ENCODE measurements around the gene BMAL1. TPM values are rescaled to one million over a fixed set of nuclear protein-coding genes. Genes with fewer than 3 reads are reported as not detected.

BMAL1 gene
- polyA plus RNA-seq, 1 donor (not counting 4 experiments of a cell fraction or from before 2014, with no cell fraction given): 27.5 TPM

DNA sequence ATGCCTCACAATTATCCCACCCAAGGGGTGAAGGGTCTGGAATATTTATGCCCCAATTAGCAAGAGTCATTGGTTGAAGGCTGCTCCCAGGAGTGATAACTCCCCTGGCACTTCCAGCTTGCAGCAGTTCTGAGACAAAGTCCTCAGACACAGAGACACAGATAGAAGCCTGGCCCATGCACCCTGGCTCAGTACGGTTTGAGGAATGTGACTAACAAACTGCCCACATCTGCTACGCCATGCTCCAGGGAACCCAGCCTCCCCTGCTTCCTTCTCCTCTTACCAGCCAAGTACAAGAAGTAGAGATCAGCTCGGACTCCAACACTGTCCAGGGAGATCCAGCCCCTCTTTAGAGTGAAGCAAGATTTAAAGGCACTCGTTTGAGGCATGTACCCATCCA, 48.5 kb upstream of the BMAL1 start:
- no peak overlapping the region for H3K4me3 ChIP-seq (ENCODE audit: control insufficient read depth in 2 of 3, extremely low read depth in 1 of 3, insufficient read depth in 2 of 3, low read depth in 1 of 3, low read length in 3 of 3)
- no peaks in the 10 kb centered on the region for H3K9me3 ChIP-seq (ENCODE audit: control insufficient read depth, low read depth, low read length)
- no peak for TF ChIP-seq EZH2 (IDR thresholded peaks at IDR 0.05; ENCODE audit: low read length)
- TF ChIP-seq, protein P1, sequence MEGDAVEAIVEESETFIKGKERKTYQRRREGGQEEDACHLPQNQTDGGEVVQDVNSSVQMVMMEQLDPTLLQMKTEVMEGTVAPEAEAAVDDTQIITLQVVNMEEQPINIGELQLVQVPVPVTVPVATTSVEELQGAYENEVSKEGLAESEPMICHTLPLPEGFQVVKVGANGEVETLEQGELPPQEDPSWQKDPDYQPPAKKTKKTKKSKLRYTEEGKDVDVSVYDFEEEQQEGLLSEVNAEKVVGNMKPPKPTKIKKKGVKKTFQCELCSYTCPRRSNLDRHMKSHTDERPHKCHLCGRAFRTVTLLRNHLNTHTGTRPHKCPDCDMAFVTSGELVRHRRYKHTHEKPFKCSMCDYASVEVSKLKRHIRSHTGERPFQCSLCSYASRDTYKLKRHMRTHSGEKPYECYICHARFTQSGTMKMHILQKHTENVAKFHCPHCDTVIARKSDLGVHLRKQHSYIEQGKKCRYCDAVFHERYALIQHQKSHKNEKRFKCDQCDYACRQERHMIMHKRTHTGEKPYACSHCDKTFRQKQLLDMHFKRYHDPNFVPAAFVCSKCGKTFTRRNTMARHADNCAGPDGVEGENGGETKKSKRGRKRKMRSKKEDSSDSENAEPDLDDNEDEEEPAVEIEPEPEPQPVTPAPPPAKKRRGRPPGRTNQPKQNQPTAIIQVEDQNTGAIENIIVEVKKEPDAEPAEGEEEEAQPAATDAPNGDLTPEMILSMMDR (optimal IDR thresholded peaks at IDR 0.05 in 1 of 3, IDR thresholded peaks at IDR 0.05 in 1 of 3, conservative IDR thresholded peaks at IDR 0.05 in 1 of 3; ENCODE audit: extremely low read depth in 1 of 3, insufficient read depth in 2 of 3, low read length in 3 of 3): no peak
- no peaks in the 10 kb centered on the region for H3K36me3 ChIP-seq (ENCODE audit: control insufficient read depth in 2 of 2, extremely low read depth in 1 of 2, insufficient read depth in 2 of 2, low read length in 2 of 2)
- H3K27me3 ChIP-seq (ENCODE audit: control insufficient read depth, extremely low read depth, insufficient read depth, low read length): no peaks in the 10 kb centered on the region
- FAIRE-seq (no peak), DNase-seq (ENCODE audit: low read depth, low spot score) (no peak)
- H3K4me1 ChIP-seq (ENCODE audit: control insufficient read depth, extremely low read depth, insufficient read depth, low read length): peaks cover 24% of the 10 kb centered on the region
- no peaks in the 10 kb centered on the region for H3K79me2 ChIP-seq (ENCODE audit: control insufficient read depth, insufficient read depth, low read length)
- no peaks in the 10 kb centered on the region for H4K20me1 ChIP-seq (ENCODE audit: control insufficient read depth, extremely low read depth, insufficient read depth, low read length)
- no peak overlapping the region for H3K4me2 ChIP-seq (ENCODE audit: control insufficient read depth, extremely low read depth, insufficient read depth, low read depth, low read length)
- dilution Hi-C loops (cut with MboI; ENCODE audit: extremely low pct_ligation_motif_present, low sequenced_read_pairs): no loop called here
- H2AFZ ChIP-seq (ENCODE audit: control insufficient read depth, low read length): no peak overlapping the region
- no peak overlapping the region for H3K9ac ChIP-seq (ENCODE audit: control insufficient read depth, extremely low read depth, insufficient read depth, low read length)
- H3K9me1 ChIP-seq (ENCODE audit: control insufficient read depth, extremely low read depth, insufficient read depth, low read length): no peaks in the 10 kb centered on the region
- H3K27ac ChIP-seq (ENCODE audit: control insufficient read depth, insufficient read depth, low read length): no peak overlapping the region

DNA sequence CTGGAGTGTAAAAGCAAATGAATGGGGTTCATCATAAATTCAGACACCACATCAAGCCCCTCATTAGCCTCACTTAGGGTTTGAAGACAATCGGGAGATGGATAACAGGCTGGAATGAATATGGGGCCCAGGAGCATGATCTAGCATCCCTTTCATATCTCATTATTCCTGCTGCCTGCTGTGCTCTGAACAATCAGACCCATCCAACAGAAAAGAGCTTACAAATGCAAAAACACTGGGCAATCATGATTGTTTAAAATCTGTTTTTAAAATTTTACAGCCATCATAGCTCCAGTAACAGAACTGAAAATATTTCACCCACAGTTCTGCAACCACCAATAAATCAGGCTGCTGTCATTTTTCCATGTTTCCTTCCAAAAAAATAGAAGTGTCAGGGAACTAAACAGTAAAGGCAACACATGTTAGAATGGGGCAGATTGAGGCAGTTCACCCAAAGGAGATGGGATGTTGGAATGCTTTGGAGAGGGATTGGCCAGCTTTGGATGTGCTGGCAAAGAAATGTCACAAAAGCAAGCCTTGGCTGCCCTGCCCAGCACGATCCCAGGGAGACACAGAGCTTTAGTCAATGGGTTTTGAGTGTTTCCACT, 47.8 kb upstream of the BMAL1 start:
- dilution Hi-C loops (cut with MboI; ENCODE audit: extremely low pct_ligation_motif_present, low sequenced_read_pairs): no loop called here
- Histone ChIP-seq H3K4me1 (ENCODE audit: control insufficient read depth, extremely low read depth, insufficient read depth, low read length) (peaks cover 23% of the 10 kb centered on the region), H3K27me3 (ENCODE audit: control insufficient read depth, extremely low read depth, insufficient read depth, low read length) (no peaks in the 10 kb centered on the region), H3K9me1 (ENCODE audit: control insufficient read depth, extremely low read depth, insufficient read depth, low read length) (no peaks in the 10 kb centered on the region), H3K9me3 (ENCODE audit: control insufficient read depth, low read depth, low read length) (no peaks in the 10 kb centered on the region), H2AFZ (ENCODE audit: control insufficient read depth, low read length) (peak overlapping the region; percentile 19), H3K4me3 (ENCODE audit: control insufficient read depth in 2 of 3, extremely low read depth in 1 of 3, insufficient read depth in 2 of 3, low read depth in 1 of 3, low read length in 3 of 3) (no peak overlapping the region), H3K36me3 (ENCODE audit: control insufficient read depth in 2 of 2, extremely low read depth in 1 of 2, insufficient read depth in 2 of 2, low read length in 2 of 2) (no peaks in the 10 kb centered on the region), H4K20me1 (ENCODE audit: control insufficient read depth, extremely low read depth, insufficient read depth, low read length) (no peaks in the 10 kb centered on the region), H3K4me2 (ENCODE audit: control insufficient read depth, extremely low read depth, insufficient read depth, low read depth, low read length) (no peak overlapping the region), H3K27ac (ENCODE audit: control insufficient read depth, insufficient read depth, low read length) (no peak overlapping the region), H3K79me2 (ENCODE audit: control insufficient read depth, insufficient read depth, low read length) (no peaks in the 10 kb centered on the region), H3K9ac (ENCODE audit: control insufficient read depth, extremely low read depth, insufficient read depth, low read length) (no peak overlapping the region)
- DNase-seq (ENCODE audit: low read depth, low spot score) (no peak), FAIRE-seq (peak; percentile 36)
- TF ChIP-seq EZH2 (IDR thresholded peaks at IDR 0.05; ENCODE audit: low read length): no peak
- TF ChIP-seq, protein P1 (optimal IDR thresholded peaks at IDR 0.05 in 1 of 3, IDR thresholded peaks at IDR 0.05 in 1 of 3, conservative IDR thresholded peaks at IDR 0.05 in 1 of 3; ENCODE audit: extremely low read depth in 1 of 3, insufficient read depth in 2 of 3, low read length in 3 of 3): no peak

All from keratinocyte (primary cell).